ENCODE measurements around the gene APOBEC3B.
"Not testable (repeated sequence)": the region's sequence is repeated elsewhere in the genome, so short reads cannot be mapped to it uniquely, and the experiment has no call there.

APOBEC3B gene

DNA sequence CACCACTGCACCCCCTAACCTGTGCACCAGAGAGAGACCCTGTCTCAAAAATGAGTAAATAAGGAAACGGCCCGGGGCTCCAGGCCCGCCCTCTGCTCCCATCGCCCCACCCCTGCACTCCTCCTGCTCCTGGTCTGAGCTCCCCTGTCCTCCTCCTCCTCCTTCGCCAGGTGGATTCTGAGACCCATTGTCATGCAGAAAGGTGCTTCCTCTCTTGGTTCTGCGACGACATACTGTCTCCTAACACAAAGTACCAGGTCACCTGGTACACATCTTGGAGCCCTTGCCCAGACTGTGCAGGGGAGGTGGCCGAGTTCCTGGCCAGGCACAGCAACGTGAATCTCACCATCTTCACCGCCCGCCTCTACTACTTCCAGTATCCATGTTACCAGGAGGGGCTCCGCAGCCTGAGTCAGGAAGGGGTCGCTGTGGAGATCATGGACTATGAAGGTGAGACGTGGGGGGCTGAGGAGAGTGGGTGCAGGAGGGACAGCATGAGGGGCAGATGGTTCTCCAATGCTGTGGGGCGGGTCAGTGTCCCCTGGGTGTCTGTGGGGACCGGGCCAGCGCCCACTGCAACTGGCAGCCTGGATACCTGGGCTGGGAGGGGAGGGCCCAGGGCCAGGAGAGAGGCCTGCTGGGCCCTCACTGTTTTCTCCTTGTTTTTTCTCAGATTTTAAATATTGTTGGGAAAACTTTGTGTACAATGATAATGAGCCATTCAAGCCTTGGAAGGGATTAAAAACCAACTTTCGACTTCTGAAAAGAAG lies 35.6 kb downstream of the APOBEC3B start:
- Histone ChIP-seq H3K27ac (no peak overlapping the region), H3K9me3 (ENCODE audit: severe bottlenecking) (no peaks in the 10 kb centered on the region), H3K36me3 (no peaks in the 10 kb centered on the region), H3K4me3 (ENCODE audit: low read depth, low read length) (no peak overlapping the region), H3K27me3 (ENCODE audit: insufficient read depth, low read depth, severe bottlenecking) (no peaks in the 10 kb centered on the region)
- TF ChIP-seq, protein P1, sequence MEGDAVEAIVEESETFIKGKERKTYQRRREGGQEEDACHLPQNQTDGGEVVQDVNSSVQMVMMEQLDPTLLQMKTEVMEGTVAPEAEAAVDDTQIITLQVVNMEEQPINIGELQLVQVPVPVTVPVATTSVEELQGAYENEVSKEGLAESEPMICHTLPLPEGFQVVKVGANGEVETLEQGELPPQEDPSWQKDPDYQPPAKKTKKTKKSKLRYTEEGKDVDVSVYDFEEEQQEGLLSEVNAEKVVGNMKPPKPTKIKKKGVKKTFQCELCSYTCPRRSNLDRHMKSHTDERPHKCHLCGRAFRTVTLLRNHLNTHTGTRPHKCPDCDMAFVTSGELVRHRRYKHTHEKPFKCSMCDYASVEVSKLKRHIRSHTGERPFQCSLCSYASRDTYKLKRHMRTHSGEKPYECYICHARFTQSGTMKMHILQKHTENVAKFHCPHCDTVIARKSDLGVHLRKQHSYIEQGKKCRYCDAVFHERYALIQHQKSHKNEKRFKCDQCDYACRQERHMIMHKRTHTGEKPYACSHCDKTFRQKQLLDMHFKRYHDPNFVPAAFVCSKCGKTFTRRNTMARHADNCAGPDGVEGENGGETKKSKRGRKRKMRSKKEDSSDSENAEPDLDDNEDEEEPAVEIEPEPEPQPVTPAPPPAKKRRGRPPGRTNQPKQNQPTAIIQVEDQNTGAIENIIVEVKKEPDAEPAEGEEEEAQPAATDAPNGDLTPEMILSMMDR (IDR thresholded peaks at IDR 0.05; ENCODE audit: low read depth, low read length) = no peak
- DNase-seq = no peak

DNA sequence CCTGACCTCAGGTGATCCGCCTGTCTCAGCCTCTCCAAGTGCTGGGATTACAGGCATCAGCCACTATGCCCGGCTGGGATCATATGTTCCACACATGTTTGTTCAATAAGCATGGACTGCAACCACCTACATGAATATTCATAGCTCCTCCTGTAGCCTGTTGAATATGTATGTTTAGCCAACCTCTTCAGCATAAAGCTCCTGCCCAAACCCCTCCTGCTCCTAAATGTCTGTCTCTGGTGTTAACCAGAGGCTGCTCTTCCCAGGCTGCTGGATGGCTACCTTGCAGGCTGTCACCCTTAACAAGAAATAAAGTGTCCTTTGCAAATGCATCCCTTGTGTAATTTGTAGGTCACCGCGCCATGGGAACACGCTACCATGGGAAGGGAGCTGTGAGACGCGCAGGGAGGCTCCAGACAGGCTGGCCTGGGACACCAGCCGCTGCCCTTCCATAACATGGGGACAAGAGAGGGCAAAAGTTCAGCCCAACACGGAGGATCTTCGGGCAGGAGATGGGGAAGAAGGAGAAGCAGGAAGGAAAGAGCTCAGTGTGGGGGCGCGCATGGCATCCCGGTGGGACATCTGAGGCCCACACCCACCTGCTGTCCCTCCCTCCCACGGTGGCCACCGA lies 38.0 kb downstream of the APOBEC3B start:
- not testable (repeated sequence) for DNase-seq; H3K27me3 ChIP-seq (ENCODE audit: insufficient read depth, low read depth, severe bottlenecking); H3K9me3 ChIP-seq (ENCODE audit: severe bottlenecking); H3K27ac ChIP-seq; H3K36me3 ChIP-seq; H3K4me3 ChIP-seq (ENCODE audit: low read depth, low read length)

- TF ChIP-seq, protein P1 (IDR thresholded peaks at IDR 0.05; ENCODE audit: low read depth, low read length) = no peak
- Histone ChIP-seq H3K4me3 (ENCODE audit: low read depth, low read length) (no peak overlapping the region), H3K36me3 (no peaks in the 10 kb centered on the region), H3K27me3 (ENCODE audit: insufficient read depth, low read depth, severe bottlenecking) (no peaks in the 10 kb centered on the region), H3K27ac (no peak overlapping the region), H3K9me3 (ENCODE audit: severe bottlenecking) (no peaks in the 10 kb centered on the region)
- no peak for DNase-seq
These were observed 39.6 kb downstream of the APOBEC3B start for GRCh38 chr22:39021552-39022250.

- H3K4me3 ChIP-seq (ENCODE audit: low read depth, low read length) = no peak overlapping the region
- no peaks in the 10 kb centered on the region for H3K27me3 ChIP-seq (ENCODE audit: insufficient read depth, low read depth, severe bottlenecking)
- no peaks in the 10 kb centered on the region for H3K36me3 ChIP-seq
- DNase-seq = no peak
- H3K9me3 ChIP-seq (ENCODE audit: severe bottlenecking) = no peaks in the 10 kb centered on the region
- no peak overlapping the region for H3K27ac ChIP-seq
- TF ChIP-seq, protein P1 (IDR thresholded peaks at IDR 0.05; ENCODE audit: low read depth, low read length) = no peak
These were observed 42.6 kb downstream of the APOBEC3B start for GRCh38 chr22:39024519-39025308.

DNA sequence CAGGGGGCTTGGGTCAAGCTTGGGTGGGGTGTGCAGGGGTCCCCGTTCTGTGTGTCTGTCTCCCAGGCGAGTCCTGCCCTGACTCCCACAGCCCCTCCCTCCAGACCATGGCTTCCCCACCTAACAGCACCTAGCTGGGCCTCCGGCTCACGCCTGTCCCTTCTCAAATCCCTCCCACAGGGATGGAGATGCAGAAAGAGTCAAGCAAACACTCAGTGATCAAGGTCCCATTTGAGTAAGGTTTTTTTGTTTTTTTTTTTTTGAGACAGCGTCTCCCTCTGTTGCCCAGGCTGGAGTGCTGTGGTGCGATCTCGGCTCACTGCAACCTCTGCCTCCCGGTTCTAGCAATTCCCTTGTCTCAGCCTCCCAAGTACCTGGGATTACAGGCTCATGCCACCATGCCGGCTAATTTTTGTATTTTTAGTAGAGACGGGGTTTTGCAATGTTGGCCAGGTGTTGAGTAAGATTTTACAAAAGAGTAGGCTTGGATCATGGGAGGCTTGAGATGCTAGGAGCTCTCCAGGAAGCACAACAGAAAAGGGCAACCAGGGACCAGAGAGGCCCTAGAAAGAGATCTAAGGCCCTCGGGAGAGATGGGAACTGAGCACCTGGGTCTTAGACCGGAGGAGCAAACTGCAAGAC lies 44.5 kb downstream of the APOBEC3B start:
- Histone ChIP-seq H3K27me3 (ENCODE audit: insufficient read depth, low read depth, severe bottlenecking) (no peaks in the 10 kb centered on the region), H3K4me3 (ENCODE audit: low read depth, low read length) (no peak overlapping the region)
- DNase-seq = no peak

More for the DNA sequence above, 44.5 kb downstream of the APOBEC3B start:
- Histone ChIP-seq H3K27ac (no peak overlapping the region), H3K36me3 (no peaks in the 10 kb centered on the region), H3K9me3 (ENCODE audit: severe bottlenecking) (no peaks in the 10 kb centered on the region)
- TF ChIP-seq, protein P1 (IDR thresholded peaks at IDR 0.05; ENCODE audit: low read depth, low read length) = no peak
